Stimulated activated CD8-positive, alpha-beta memory T cell treated with anti-CD3 and anti-CD28 coated beads, Interleukin-15, amount 100 ng/mL, for 48 hours (primary cell): ENCODE data around the gene MEMO1.
"Not testable (repeated sequence)": the region's sequence is repeated elsewhere in the genome, so short reads cannot be mapped to it uniquely, and the experiment has no call there.

ENCODE experiments used
- DNase-seq, 2 donors: peaks; one replicate each; pipeline ENCODE4 v3.0.0-alpha.2; 2020; ENCODE audit warnings: low read depth in 2 of 2

Gene MEMO1

DNA sequence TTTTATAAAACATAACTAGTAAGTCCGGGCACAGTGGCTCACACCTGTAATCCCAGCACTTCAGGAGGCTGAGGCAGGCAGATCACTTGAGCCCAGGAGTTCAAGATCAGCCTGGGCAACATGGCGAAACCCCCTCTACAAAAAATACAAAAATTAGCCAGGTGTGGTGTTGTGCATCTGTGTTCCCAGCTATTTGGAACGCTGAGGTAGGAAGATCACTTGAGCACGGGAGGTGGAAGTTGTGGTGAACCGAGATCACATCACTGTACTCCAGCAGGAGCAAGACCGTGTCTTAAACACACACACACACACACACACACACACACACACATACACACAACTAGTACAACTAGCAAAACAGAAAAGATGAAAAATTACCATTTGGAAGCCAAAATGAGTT lies 103.3 kb downstream of the MEMO1 start:
- DNase-seq: not testable (repeated sequence)

DNA sequence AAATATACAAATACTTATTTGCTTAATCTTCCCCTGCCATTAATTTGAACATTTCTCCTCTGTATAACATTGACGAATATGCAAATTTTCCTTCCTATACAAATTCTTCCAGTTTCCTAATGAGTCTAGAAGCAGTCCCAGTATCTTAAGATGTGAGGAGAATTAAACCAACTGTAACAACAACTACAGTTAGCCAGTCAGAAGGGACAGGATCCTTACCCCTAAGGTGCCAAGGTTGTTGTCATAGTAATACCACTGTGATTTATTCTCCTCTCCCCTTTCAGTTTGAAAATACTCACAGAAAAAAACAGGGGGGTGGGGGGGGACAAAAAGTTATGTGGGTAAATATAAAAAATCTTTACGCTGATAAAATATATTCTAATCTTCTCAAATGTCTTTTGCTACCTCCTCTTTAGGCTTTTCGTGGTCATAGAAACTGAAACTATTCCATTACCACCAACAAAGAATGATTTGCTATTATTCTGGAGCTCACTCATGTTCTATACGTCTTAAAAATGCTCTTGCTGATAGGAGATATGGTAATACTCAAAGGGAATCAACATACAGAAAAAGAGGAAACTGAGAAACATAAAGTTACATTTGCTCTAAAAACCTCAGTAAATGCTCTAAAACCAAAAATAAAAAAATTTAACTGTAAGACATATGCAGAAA lies 107.6 kb downstream of the MEMO1 start:
- no peak for DNase-seq

DNA sequence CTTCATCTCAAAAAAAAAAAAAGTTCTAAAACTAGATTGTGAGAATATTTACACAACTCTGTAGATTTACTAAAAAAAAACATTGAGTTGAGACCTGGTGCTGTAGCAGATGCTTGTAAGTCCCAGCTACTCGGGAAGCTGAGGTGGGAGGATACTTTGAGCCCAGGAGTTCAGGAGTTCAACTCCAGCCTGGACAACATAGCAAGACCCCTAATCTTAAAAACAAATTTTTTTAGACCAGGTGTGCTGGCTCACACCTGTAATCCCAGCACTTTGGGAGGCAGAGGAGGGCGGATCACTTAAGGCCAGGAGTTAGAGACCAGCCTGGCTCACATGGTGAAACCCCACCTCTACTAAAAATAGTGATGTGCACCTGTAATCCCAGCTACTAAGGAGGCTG lies 108.9 kb downstream of the MEMO1 start:
- no peak for DNase-seq

DNA sequence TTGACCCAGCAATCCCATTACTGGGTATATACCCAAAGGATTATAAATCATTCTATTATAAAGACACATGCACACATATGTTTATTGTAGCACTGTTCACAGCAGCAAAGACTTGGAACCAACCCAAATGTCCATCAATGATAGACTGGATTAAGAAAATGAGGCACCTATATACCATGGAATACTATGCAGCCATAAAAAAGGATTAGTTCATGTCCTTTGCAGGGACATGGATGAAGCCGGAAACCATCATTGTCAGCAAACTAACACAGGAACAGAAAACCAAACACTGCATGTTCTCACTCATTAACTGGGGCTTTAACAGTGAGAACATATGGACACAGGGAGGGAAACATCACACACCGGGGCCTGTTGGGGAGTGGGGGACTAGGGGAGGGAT lies 110.7 kb downstream of the MEMO1 start:
- not testable (repeated sequence) for DNase-seq

DNA sequence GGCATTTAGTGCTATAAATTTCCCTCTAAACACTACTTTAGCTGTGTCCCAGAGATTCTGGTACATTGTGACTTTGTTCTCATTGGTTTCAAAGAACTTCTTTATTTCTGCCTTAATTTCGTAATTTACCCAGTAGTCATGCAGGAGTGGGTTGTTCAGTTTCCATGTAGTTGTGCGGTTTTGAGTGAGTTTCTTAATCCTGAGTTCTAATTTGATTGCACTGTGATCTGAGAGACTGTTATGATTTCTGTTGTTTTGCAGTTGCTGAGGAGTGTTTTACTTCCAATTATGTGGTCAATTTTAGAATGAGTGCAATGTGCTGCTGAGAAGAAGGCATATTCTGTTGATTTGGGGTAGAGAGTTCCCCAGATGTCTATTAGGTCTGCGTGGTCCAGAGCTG lies 112.5 kb downstream of the MEMO1 start:
- not testable (repeated sequence) for DNase-seq

DNA sequence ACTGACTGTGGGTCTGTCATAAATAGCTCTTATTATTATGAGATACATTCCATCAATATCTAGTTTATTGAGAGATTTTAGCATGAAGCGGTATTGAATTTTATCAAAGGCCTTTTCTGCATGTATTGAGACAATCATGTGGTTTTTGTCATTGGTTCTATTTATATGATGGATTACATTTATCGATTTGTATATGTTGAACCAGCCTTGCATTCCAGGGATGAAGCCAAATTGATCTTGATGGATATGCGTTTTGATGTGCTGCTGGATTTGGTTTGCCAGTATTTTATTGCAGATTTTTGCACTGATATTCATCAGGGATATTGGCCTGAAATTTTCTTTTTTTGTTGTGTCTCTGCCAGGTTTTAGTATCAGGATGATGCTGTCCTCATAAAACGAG lies 113.5 kb downstream of the MEMO1 start:
- not testable (repeated sequence) for DNase-seq

DNA sequence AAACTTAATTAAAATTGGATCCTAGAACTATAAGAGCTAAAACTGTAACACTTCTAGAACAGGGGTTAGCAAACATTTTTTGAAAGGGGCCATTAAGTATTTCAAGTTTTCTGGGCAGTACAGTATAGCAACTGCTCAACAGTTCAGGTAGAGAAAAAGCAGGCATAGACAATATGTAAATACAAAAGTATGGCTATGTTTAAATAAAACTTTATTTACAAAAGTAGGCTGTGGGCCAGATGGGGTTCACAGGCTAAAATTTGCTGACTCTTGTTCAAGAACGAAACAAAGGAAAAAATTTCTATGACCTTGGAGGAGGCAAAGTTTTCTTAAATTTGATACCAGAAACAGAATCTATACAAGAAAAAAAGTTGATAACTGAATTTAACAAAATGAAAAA lies 114.5 kb downstream of the MEMO1 start:
- no peak for DNase-seq

DNA sequence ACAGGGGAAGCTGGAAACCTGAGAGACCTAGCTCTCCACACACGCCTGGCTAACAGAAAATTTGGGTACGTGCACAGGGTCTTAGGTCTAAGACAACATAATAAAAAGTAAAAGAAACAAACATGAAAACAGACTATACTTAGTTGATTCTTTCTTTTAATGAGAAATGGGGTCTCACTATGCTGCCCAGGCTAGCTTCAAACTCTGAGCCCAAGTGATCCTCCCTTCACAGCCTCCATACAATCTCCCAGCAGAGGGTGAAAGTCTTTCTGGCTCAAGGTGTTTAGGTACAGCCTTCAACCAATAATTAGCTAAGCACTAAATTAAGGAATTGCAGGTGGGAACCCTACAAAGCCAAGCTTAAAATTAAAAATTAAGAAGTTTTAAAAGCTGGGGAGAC lies 116.2 kb downstream of the MEMO1 start:
- DNase-seq: no peak

DNA sequence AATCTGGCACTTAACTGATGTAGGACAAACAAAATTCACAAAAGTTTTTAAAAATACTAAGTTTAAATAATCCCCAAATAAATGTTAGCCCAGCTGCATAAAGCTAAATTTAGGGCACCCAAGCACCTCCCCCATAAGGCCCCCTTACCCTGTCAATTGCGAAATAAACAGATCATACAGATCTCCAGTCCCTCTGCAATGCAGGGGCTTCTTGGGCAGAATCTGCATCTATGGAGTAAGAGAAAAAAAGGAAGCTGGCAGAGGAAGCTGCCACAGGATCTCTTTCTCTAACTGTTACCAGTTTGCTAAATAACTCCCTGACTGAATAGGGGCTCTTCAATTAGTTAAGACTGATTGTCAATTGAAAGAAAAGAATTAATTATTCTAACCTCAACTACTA lies 117.7 kb downstream of the MEMO1 start:
- DNase-seq: no peak

DNA sequence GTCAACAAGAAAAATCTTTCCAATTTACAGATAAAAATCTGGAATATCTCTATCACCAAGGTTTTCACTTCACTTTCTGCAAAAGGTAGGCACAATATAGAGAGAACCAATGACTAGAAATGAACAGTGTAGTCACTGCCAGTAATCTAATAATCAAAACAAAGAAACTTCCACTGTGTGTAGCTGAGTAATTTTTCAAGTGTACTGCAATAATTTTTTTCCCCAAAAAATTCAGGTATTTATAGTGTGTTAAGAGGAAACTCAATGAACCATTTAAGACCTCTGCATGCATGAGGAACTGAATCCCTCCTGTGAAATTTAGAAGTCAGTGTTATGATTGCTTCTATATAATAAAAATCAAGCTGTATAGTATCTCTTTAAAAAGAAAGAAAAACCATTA lies 121.8 kb downstream of the MEMO1 start:
- DNase-seq: no peak

DNA sequence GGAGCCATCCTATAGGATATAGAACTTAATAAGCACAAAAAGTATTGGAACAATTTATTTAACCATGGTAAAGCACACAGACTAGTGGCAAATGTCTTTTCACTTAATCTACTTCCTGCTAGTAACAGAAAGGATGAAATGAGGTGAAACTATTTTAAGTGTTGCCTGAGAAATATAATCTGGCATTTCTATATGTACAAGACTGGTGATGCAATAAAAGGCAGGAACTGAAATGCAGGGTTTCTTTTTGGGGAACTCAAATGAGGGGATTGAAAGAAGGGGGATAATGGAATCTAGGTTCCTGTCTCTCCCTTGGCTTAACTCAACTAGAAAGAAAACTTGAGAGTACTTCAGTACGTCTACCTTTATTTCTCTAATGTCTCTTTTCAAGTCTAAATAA lies 122.3 kb downstream of the MEMO1 start:
- no peak for DNase-seq

DNA sequence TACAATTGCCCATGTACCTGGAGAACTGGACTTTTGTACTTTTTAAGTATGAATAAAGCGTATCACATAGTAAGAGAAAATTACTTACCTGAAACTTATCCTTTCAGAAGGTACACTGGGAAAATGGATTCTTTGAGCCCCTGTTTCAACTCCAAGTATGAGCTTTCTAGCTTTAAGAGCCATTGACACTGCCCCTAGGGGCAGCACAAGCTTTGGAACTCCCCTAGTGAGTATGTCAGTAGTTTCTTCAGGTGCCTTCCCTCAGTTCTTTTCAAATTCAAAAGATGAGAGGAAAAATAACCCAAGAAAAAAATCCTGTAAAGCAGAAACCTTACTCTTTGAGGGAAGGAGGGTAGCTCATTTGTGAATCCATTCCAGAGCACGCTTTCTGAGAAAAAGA lies 124.1 kb downstream of the MEMO1 start:
- DNase-seq: no peak

DNA sequence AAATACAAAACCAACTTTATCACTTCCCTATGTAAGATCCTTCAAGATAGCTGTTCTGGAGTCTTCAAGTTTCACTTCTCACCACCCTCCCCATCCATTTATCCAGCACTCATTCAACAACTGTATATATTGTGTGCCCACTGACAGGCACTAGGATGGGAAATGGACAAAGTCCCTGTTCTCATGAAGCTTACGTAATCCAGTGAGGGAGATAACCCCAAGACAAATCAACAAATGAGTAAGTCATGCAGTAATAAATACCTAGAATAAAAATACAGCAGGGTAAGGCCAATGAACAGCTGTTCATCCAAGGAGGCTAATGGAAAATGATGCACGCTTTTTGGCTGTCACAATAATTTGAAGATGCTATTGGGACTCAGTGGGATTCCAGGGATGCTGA lies 133.8 kb downstream of the MEMO1 start:
- no peak for DNase-seq

DNA sequence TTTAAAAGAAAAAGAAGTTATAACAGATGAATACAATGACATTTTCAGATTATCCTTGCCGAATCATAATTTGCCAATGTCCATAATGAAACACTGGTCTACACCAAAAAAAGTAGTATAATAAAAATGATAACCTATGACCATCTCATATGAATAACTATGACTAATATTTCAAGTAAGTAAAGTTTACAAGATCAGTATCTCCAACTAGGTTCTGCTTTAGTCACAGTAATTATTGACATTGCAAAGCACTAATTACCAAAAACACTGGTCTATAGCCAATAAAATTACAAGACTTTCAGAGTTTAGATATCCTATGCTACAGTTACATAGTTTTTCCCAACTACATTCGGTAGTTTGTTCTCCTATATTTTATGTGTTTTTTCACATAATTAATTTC lies 136.7 kb downstream of the MEMO1 start:
- no peak for DNase-seq

DNA sequence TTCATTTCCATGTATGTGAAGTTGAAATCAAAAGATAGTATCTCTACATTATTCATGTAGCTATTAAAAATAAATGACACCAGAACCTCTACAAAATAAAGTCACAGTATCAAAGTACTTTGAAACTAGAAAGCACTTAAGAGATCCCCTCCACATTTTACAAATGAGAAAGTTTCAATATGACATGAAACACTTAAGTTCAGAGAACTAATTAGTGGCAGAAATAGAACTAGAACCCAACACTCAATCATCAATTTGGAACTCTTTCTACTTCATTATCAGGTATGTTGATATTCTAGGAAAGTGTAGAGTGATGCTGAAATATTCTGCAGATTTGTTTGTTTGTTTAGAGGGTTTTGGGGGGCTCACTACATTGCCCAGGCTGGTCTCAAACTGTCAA lies 145.6 kb downstream of the MEMO1 start:
- no peak for DNase-seq

DNA sequence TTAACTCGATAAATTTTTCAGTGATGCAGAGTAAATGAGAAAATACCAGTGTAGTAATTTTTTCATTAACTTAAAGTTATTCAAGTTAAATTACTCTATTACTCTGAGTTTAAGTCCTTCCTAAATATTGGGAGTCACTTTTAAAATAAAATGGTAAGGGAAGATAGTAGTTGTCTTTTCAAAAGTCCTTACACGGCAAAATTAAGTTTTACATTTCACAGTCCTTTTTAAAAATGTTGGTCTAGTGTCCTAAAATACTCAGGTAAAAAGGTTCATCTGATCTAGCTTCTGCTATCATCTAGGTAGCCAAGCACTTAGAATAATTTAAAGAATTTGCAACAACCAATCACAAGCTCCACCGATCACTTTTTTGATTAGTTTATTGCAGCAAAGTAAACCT lies 146.9 kb downstream of the MEMO1 start:
- no peak for DNase-seq

DNA sequence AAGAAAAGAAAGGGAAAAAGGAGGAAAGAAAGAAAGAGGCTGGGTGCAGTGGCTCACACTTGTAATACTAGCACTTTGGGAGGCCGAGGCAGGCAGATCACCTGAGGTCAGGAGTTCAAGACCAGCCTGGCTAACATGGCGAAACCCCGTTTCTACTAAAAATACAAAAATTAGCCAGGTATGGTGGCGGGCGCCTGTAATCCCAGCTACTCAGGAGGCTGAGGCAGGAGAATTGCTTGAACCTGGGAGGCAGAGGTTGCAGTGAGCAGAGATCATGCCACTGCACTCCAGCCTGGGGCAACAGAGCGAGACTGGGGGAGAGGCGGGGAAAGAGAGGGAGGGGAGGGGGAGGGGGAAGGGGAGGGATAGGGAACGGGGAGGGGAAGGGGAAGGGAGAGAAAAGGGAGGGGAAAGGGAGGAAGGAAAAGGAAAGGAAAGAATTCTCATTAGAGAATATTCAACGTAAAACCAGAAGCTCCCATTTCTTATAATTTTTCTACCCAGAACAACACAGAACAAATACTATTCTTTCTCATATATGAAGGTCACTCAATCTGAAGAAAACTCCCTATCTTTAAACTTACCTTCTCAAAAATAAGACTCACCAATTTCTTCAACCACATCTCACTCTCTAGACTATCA lies 147.7 kb downstream of the MEMO1 start:
- DNase-seq: not testable (repeated sequence)

DNA sequence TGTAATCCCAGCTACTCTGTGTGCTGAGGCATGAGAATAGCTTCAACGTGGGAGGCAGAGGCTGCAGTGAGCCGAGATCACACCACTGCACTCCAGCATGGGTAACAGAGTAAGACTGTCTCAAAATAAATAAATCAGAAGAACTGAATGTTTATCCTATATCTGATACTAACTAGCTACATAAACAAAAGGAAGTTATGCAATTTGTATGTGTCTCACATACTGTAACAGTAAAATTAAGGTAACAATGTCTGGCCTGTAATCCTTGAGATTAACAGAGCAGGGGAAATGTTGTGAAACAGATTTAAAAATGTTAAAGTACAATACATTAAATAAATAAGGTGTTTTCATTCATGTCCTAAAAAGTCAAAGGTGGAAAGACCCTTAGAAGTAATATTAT lies 150.8 kb downstream of the MEMO1 start:
- DNase-seq: no peak

DNA sequence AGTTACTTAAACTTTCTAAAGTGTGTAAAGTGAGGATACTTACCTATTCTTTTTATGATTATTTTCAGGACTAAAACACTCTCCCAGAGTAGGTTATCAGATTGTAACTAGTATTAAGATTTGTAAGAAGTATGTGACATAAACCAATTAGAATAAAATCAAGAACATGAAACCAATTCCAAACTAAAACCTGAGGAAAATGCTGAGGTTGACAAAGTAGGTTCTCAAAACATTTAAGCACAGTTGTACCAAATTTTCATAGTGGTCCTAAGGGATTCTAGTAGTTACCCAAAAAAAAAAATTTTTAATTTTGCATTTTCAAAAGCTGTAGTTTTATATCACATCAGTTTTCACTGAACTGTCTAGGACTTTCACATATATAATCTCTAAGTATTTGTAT lies 157.3 kb downstream of the MEMO1 start:
- DNase-seq: no peak

DNA sequence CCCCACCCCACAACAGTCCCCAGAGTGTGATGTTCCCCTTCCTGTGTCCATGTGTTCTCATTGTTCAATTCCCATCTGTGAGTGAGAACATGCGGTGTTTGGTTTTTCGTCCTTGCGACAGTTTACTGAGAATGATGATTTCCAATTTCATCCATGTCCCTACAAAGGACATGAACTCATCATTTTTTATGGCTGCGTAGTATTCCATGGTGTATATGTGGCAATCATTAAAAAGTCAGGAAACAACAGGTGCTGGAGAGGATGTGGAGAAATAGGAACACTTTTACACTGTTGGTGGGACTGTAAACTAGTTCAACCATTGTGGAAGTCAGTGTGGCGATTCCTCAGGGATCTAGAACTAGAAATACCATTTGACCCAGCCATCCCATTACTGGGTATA lies 168.7 kb downstream of the MEMO1 start:
- DNase-seq: not testable (repeated sequence)

DNA sequence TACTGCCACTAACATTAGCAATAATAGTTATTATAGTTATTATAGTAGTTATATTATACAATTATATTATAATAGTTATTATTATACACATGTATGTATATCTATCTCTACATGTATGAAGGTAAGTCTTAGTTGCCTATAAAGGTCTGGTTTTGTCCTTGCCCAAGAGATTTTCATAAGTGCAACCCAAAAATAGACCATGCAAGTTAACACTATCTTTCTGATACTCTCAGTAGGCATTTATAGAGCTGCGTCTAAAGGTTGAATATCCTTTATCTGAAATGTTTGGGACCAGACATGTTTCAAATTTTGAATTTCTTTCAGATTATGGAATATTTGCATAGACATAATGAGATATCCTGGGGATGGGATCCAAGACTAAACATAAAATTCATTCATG lies 175.4 kb downstream of the MEMO1 start:
- no peak for DNase-seq

DNA sequence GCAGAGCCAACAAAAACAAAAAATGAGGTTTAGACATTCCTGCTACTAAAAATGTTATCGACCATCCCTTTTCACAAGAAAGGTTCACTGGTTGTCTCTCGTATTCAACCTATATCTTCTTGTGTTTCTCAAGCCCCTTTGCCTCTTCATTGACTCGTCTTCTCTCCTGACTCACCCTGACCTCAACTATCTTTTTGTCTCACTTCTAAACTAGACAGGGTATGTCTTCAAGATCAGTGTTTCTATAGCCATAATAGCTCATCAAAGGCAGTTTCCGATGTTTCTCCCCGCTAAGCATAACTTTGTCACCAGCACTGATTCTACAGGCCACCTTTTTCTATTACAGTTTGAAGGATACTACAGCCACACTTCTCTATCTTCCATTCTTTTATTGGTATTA lies 178.4 kb downstream of the MEMO1 start:
- DNase-seq: no peak

DNA sequence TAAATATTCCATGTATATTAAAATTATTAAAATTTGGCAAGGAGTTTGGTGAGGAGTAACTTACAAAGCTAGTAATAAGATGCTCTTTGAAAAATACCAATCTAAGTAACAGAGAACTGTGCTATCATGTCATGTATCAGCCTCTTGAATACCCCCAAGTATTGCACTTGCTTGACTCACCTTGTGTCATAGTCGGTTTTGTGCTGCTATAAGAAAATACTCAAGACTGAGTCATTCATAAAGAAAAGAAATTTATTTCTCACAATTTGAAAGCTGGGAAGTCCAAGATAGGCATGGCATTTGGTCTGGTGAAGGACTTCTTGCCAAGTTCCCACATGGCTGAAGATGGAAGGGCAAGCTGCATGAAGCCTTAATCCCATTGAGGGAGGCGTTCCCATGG lies 179.2 kb downstream of the MEMO1 start:
- no peak for DNase-seq

DNA sequence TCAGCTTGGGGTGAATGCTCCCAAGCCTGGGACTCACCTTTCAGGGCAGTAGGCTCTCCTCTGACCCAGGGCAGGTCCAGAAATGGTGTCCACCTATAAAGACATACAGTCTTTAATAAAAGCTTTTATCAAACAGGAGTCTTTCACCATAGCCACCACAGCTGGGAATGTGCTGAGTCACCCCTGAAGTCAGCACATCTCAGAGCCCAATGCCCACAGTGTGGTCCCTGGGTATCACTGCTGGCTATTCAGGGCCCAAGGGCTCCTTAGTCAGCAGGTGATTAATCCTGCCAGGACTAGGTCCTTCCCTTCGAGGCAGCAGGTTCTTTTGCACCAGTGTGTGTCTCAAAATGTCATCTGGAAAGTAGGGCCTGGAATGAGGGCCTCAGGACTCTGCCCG lies 181.9 kb downstream of the MEMO1 start:
- DNase-seq: no peak
